NCI-H1436 (cell line): Measurements from ENCODE around the gene SLC44A1.

ENCODE experiments used
- DNase-seq: peaks from one replicate; lab custom pipeline; 2025; lab: John Stamatoyannopoulos, UW

Gene SLC44A1

GRCh38 chr9:105273731-105274130 is 29.3 kb downstream of the SLC44A1 start:
- DNase-seq: no peak

- DNase-seq: no peak
These were observed 30.7 kb downstream of the SLC44A1 start for GRCh38 chr9:105275111-105275510.

DNA sequence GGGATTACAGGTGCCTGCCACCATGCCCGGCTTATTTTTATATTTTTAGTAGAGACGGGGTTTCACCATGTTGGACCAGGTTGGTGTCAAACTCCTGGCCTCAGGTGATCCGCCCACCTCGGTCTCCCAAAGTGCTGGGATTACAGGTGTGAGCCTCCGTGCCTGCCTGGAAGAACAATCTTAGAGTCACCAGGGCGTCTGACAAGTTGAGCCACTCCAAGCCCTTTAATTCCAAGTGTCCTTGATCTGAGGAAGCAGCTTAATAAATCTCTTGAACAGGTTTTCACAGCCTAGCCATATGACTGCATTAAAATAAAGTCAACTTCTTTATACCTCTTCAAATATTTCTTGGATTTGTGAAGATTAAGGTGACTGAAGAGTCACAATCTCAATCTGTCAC is 31.5 kb downstream of the SLC44A1 start:
- no peak for DNase-seq

GRCh38 chr9:105278751-105279150 is 34.3 kb downstream of the SLC44A1 start:
- DNase-seq: no peak

DNA sequence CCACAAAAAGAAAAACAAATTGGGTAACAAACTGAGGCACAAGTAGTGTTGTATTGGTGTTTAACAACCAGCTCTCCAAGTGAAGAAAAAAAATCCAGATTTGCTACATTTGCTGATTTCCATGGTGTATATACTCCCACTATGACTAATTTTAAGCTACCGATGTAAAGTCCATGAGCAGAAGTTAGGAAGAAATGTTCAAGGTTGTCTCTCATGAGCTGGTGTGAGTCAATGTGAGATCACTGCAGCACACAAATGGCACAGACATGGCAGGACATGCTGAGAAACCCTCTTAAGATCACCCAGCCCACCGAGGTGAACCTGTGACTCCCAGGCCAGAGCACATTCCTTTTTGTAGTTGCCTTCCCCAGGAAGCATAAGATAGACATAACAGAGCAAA is 36.2 kb downstream of the SLC44A1 start:
- no peak for DNase-seq

DNA sequence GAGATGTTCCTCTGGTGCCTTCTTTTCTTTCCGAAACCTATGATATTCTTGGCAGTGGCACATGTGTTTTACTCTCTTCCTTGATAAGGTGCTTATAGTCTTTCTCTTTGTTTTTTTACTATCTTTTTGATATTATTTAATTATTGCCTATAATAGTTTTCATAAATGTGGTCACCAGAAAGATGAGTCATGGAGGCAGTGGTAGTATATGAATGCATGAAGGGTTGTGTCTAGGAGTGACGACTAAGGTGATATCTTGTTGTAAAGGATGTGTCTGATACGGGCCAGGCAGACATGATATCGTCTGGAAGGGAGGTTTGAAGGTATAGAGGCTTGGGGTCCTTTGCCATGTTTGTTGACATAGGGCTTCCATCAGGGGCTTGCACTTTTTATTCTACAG is 36.8 kb downstream of the SLC44A1 start:
- no peak for DNase-seq

DNA sequence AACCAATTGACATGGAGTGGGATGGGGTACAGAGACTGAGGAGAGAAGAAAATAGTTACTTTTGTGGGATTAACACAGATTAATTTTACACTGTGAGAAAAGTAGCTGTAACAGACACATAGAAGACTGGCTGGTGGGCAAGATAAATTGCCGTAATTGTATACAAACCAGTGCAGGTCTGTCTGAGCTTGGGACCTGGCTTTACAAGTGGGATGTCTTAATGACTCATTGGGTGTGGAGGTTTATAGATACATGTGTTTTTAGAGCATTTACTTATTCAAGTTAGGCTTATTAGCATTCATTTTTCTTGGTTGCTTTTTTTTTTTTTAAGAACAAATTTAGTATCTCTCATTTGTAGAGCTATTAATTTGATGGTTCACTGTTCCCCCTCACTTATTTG is 37.5 kb downstream of the SLC44A1 start:
- no peak for DNase-seq

GRCh38 chr9:105282870-105283621 is 38.6 kb downstream of the SLC44A1 start:
- DNase-seq: no peak

- DNase-seq: no peak
These were observed 39.3 kb downstream of the SLC44A1 start for GRCh38 chr9:105283795-105284194.

GRCh38 chr9:105284463-105284862 is 40.0 kb downstream of the SLC44A1 start:
- no peak for DNase-seq

DNA sequence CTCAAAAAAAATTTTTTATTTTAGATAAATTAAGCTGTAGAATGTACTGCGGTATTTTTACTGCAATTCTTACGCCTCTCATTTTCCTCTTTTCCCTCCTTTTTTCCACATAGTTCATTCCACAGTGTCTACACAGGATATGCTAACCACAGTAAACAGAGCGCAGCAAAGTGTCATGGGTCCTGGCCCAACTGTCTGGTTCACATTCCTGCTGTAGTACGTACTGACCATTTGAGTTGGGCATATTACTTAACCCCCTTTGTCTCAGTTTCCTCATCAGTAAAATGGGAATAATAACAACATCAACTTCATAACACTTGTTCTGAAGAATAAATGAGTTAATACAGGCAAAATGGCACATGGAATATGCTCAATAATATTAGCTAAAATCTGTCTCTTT is 41.6 kb downstream of the SLC44A1 start:
- no peak for DNase-seq

DNA sequence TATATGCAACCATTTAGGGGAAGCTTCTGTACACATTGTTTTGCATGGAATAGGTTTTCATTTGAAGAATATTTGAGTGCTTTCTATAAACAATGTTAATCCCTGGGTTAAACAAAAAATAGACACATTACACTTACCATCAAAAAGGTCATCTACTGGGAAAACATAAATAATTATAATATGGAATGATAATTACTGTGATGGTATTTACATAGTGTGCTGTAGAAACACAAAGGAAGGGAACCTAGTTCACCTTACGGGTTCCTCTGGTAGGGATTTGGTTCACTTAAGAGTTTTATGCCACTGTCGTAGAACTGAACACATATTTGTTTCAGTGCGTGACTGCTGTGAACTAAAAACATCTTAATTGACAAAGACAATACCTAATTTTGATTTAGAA is 44.9 kb downstream of the SLC44A1 start:
- no peak for DNase-seq

DNA sequence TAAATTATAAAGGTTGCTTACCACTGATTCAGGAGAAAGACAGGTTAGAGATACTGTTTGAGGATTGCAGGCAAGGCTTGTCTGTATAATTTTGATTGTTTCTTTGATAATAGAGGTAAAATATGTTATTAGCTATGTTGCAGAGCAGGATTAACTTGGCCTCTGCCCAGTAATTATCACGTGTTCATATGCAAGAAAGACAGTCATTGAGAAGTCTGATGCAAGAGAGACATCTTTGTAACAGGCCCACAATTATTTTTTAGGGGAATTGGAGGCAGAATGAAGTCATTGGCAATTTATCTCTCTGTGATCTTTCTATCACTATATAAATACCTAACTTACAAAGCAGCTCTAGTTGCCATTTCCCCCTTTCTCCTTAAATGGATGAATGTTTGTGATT is 46.0 kb downstream of the SLC44A1 start:
- DNase-seq: no peak

GRCh38 chr9:105290954-105291353 is 46.5 kb downstream of the SLC44A1 start:
- DNase-seq: no peak

GRCh38 chr9:105291422-105291859 is 47.0 kb downstream of the SLC44A1 start:
- no peak for DNase-seq

DNA sequence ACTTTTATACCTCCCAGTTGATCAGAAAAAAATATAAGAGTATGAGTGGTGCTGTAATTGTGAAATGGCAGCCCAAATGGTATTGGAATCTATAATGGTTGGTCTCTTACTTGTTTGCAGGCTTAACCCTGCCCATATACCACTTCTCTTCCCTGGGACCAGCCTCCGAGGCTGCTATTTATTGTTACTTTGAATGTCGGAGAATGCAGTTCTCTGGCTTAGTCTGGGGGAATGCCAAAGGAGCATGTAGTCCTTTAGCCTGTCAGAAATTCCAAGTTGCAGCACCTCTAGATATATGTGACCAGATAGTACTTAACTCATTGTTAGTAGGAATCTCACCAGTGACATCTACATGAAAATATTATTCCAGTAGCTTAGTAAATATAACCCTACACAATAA is 47.5 kb downstream of the SLC44A1 start:
- DNase-seq: no peak

DNA sequence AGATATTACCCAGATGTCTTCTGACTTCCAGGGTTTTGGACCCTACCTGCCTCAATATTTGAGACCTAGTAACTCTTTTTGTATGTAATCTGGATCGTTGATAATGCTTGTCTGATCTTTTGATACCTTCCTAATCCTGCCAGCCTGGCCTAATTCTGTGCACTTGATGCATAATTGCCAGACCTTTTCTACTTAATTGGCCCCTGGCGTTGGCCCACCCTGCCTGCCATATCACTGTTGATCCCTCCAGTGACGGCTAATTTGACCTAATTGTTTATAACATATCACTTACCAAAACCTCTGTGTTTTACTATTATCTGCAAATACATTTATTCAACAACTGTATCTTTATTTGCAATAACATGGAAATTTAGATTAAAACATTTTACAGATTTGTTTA is 49.0 kb downstream of the SLC44A1 start:
- DNase-seq: no peak

DNA sequence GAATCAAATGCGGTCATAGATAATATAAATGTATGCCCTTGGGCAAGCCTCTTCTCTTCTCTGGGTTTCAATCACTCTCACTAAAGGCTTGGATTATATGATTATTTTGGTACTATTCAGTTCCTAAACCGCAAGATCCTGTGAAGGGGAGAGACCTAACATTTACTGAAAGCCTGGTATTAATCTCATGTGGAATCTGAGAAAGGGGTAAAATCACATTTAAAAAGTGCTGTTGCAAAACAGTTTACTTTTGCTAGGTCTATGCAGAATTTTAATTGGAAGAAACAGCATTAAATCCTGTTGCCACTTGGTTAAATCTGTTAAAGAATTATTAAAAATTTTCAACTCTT is 50.7 kb downstream of the SLC44A1 start:
- no peak for DNase-seq

DNA sequence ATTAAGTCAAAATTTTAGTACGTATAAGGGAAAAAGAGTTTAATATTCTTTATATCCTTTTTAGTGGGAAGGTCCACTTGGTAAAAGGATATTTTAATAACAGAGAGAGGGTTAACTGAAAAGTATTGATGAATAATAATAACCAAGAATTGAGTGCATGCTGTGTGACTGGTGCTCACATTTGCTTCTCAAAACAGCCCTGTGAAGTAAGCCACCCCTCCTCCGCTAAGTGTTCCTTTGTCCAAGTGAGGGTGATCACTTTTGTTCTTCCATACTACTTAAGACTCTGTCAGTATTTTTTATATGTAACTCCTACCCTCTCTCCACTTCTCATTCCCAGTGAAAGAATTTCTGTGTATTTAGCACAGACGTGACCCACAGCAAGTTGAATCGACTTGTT is 51.5 kb downstream of the SLC44A1 start:
- no peak for DNase-seq

DNA sequence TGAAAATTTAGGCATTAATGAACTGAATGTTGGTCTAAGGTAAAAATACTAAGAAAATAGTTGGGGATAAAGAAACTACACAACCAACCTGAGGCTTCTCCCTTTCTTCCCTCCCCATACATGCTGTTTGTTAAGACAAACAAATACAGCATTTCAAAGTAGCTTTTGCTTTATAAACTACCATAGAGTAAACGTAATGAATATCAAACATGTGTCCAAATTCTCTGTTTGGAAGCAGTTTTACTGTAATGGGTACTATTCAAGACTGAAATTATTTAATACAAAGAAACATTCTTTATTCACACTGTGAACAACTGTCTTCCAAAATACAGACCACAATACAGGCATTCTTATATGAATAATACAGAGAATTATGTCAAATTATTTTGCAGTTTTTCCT is 52.0 kb downstream of the SLC44A1 start:
- DNase-seq: no peak

- no peak for DNase-seq
These were observed 52.4 kb downstream of the SLC44A1 start for GRCh38 chr9:105296877-105297287.

- no peak for DNase-seq
These were observed 53.1 kb downstream of the SLC44A1 start for GRCh38 chr9:105297442-105298075.

GRCh38 chr9:105299190-105299854 is 54.9 kb downstream of the SLC44A1 start:
- DNase-seq: no peak
